GM18526 (cell line): ENCODE measurements around the gene FYB1.

Experiments used
- POLR2A ChIP-seq: IDR thresholded peaks from 3 replicates; pipeline ENCODE4 v1.6.1; 2011; ENCODE audit not compliant: insufficient read length; ENCODE audit errors: extremely low read depth

The FYB1 gene

GRCh38 chr5:39062104-39062503 lies 157.3 kb downstream of the FYB1 start:
- TF ChIP-seq POLR2A: no peak

GRCh38 chr5:39059064-39059463 lies 160.3 kb downstream of the FYB1 start:
- TF ChIP-seq POLR2A: no peak

- TF ChIP-seq POLR2A: no peak
These were observed 161.0 kb downstream of the FYB1 start for GRCh38 chr5:39058178-39058921.

- TF ChIP-seq POLR2A: no peak
These were observed 161.6 kb downstream of the FYB1 start for GRCh38 chr5:39057734-39058133.

GRCh38 chr5:39055768-39056398 lies 163.5 kb downstream of the FYB1 start:
- TF ChIP-seq POLR2A: no peak
